SK-MEL-5 (cell line): ENCODE measurements around the gene BCL2L12. TPM values are rescaled to one million over a fixed set of nuclear protein-coding genes. Genes with fewer than 3 reads are reported as not detected.

ENCODE experiments used
- DNase-seq: peaks from one replicate; pipeline ENCODE4 v3.0.0-alpha.2; 2016; ENCODE audit warnings: low read depth, low spot score
- in situ Hi-C: cut with HindIII; loops from 2 replicates; pipeline ENCODE4 v1.10.0; 2016; ENCODE audit warnings: low sequenced_read_pairs, high pct_unique_total_duplicates, low pct_unique_long_range_greater_than_20kb
- total RNA-seq: library from RNA; depleted of rRNA; stranded (reverse); fragments of >200 nt; shearing (Covaris generic); gene quantifications from 2 replicates; pipeline ENCODE4 v1.2.3, GENCODE V29; 2014

Gene BCL2L12
- total RNA-seq, 1 experiment from 2014 or later = 3.1 TPM

- in situ Hi-C loops = no loop called here
- DNase-seq = peak; percentile 99
These were observed 25.4 kb upstream of the BCL2L12 start, which contains the start of gene RRAS for GRCh38 chr19:49640113-49640898. RRAS (minus strand) TSS chr19:49640143; CDS start chr19:49640098, 45 bp downstream.

GRCh38 chr19:49641688-49642491 is 23.8 kb upstream of the BCL2L12 start, which contains the start of gene SCAF1:
SCAF1 (plus strand) TSS chr19:49642209; CDS start chr19:49645027, 2,818 bp downstream.
- DNase-seq = peak; percentile 98
- in situ Hi-C loops = no loop called here

DNA sequence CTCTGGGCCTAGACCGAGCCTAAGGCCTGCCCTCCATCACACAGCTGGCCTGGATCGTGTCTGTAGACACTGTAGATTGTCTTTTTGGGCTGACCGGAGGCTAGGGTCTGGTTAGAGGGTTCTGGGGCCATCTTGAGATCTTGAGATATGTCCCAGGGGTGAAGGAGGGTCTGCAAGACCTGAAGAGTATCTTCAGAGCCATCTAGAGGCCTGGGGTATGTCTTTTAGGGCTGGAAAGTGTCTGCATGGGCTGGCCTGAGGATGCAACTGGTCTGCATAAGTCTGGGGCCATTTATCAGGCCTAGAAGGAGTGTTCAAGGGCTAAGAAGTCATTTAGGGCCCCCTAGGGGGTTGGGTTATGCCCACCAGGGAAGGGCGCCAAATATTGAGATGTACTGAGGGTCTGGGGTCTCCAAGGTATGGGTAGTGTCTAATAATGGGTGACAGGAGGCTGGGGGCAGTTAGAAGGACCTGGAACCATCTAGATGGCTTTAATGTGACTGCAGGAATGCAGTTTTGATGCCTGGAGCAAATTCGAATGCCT is 23.2 kb upstream of the BCL2L12 start:
- no peak for DNase-seq
- in situ Hi-C loops = no loop called here

GRCh38 chr19:49643466-49643865 is 22.3 kb upstream of the BCL2L12 start:
- DNase-seq = no peak
- in situ Hi-C loops = no loop called here

GRCh38 chr19:49645592-49645991 is 20.1 kb upstream of the BCL2L12 start:
- in situ Hi-C loops = no loop called here
- DNase-seq = no peak

- in situ Hi-C loops = no loop called here
- no peak for DNase-seq
These were observed 19.7 kb upstream of the BCL2L12 start for GRCh38 chr19:49645995-49646394.

GRCh38 chr19:49646586-49646985 is 19.1 kb upstream of the BCL2L12 start:
- in situ Hi-C loops = no loop called here
- DNase-seq = no peak

GRCh38 chr19:49651029-49651819 is 14.5 kb upstream of the BCL2L12 start:
- in situ Hi-C loops = no loop called here

DNA sequence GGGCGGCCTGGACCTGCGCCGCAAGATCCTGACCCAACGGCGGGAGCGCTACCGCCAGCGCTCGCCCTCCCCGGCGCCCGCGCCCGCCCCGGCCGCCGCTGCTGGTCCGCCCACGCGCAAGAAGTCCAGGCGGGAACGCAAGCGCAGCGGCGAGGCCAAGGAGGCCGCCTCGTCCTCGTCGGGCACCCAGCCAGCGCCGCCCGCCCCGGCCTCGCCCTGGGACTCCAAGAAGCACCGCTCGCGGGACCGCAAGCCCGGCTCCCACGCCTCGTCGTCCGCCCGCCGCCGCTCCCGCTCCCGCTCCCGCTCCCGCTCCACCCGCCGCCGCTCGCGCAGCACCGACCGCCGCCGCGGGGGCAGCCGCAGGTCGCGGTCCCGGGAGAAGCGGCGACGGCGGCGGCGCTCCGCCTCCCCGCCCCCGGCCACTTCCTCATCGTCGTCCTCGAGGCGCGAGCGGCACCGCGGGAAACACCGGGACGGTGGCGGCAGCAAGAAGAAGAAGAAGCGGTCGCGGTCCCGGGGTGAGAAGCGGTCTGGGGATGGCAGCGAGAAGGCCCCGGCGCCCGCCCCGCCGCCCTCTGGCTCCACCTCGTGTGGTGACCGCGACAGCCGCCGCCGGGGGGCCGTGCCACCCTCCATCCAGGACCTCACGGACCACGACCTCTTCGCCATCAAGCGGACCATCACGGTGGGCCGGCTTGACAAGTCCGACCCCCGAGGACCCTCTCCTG is 13.7 kb upstream of the BCL2L12 start:
- DNase-seq = no peak
- in situ Hi-C loops = no loop called here

More at GRCh38 chr19:49651029-49651819, 14.5 kb upstream of the BCL2L12 start:
- DNase-seq = no peak

- in situ Hi-C loops = no loop called here
- no peak for DNase-seq
These were observed 12.9 kb upstream of the BCL2L12 start for GRCh38 chr19:49652551-49653465.

GRCh38 chr19:49653466-49653806 is 12.3 kb upstream of the BCL2L12 start:
- in situ Hi-C loops = no loop called here
- no peak for DNase-seq

DNA sequence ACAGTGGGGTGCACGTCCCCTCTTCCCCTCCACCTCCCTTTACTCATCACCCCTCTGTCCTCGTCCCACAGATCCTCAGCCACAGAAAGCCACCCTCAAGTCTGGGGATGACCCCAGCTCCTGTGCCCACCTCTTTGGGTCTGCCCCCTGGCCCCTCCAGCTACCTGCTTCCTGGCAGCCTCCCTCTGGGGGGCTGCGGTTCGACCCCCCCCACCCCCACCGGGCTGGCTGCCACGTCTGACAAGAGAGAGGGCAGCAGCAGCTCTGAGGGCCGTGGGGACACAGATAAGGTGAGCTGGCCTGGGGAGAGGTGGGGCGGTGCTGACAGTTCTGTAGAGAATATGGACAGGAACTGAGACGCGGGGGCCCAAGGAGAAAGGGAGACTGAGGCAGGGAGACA is 11.2 kb upstream of the BCL2L12 start:
- DNase-seq = no peak
- in situ Hi-C loops = no loop called here

DNA sequence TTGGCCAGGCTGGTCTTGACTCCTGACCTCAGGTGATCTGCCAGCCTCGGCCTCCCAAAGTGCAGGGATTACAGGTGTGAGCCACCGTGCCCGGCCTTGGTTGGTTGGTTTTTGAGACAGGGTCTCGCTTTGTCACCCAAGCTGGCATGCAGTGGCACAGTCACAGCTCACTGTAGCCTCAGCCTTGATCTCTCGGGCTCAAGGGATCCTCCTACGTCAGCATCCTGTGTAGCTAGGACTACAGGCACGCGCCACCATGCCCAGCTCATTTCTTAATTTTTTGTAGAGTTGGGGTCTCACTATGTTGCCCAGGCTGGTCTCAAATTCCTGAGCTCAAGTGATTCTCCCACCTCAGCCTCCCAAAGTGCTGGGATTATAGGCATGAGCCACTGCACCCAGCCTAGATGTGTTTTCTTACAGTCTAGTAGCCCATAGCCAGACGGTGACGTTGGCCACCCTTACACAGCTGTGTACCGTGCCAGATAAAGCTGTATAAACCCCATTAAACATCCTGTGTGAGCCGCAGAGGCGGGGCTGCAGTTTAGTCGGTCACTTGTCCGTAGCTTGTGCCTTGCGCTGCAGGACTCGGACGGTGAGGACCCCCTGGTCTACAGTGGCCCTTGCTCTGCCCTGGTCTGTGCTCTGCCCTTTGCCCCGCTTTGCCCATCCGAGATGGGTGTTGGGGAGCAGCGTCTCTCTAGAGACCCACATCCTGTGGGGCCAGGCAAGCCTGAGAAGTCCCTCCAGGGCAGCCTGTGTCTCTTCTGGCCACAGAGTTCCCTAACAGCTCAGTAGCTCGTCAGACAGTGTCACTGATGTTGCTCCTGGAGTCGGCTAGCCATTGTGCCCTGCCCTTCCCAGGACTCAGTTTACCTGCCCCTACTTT is 9.9 kb upstream of the BCL2L12 start:
- DNase-seq = no peak
- in situ Hi-C loops = no loop called here

DNA sequence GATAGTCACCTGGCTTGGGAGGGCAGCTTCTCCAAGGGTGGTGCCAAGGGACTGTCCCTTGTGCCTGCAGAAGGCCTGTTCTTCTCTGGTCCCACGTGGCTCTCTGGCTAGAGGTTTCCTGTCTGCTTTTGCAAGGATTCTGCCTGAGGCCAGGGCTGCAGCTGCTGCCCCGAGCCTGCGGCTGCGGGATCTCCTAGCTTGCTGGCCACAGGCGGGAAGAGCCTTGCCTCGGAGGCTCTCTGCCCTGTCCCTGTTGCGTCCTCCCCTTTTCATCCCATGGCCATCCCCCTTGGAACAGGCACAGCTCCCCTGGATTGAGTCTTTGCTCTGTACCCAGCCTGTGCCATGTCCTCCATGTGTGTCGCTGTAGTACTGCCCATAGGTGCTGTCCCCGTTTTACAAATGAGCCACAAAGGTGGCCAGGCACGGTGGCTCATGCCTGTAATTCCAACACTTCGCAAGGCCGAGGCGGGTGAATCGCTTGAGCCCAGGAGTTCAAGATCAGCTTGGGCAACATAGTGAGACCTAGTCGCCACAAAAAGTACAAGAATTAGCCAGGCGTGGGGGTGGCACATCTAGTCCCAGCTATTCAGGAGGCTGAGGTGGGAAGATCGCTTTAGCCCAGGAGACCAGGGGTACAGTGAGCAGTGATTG is 9.2 kb upstream of the BCL2L12 start:
- no peak for DNase-seq
- in situ Hi-C loops = no loop called here
